G401 (cell line): Measurements from ENCODE around the gene DZANK1. TPM values are rescaled to one million over a fixed set of nuclear protein-coding genes. Genes with fewer than 3 reads are reported as not detected.
"Not testable (repeated sequence)": the region's sequence is repeated elsewhere in the genome, so short reads cannot be mapped to it uniquely, and the experiment has no call there.

Experiments
- DNase-seq: peaks from one replicate; pipeline ENCODE4 v3.0.0-alpha.2; 2015; ENCODE audit warnings: low spot score
- in situ Hi-C: cut with HindIII; loops from 2 replicates; pipeline ENCODE4 v1.10.0; 2016; ENCODE audit warnings: low sequenced_read_pairs, mixed read lengths
- total RNA-seq: library from RNA; depleted of rRNA; stranded (reverse); fragments of >200 nt; shearing (Covaris generic); gene quantifications from 2 replicates; pipeline ENCODE4 v1.2.3, GENCODE V29; 2014; rRNA removed

DZANK1 gene
- total RNA-seq, 1 experiment from 2014 or later, result 3.6 TPM

GRCh38 chr20:18394363-18394762 lies 72.5 kb downstream of the DZANK1 start:
- in situ Hi-C loops, result no loop called here
- no peak for DNase-seq

DNA sequence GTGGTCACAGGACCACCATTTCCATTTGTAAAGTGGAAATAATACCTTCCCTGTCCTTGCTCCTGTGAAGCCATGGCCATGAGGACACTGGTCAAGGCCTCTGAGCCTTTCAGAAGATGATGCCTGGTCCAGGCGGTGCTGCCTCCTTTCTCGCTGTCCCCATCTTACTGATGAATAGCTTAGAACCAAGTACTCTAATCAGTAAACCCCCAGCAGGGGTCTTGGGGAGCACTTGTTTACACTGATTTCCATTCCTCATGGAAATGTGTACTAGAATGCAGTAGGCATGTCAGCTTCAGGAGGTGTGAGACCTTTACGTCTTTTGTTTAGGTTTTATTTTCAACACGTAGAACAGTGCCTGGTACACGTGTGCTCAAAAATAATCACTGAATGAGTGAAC lies 75.1 kb downstream of the DZANK1 start:
- DNase-seq, result no peak
- in situ Hi-C loops, result no loop called here

DNA sequence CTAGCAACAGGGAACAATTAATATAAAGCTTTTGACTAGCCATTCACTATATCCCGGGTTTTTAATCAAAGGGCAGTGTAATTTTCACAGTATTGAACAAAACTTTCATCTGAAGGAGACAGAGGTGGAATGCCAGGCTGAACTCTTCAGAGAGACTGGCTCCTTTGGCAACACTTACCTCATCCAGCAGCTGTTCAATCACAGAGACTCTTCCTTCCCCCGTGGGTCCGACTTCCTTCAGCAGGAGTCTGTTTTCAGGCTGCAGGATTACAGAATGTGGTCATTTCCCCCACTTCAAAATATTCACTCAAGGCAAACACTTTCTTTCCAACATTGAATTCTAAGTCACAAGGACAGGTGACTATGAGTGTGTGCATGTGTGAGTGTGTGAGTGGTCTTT lies 76.6 kb downstream of the DZANK1 start:
- in situ Hi-C loops, result no loop called here
- no peak for DNase-seq

- no peak for DNase-seq
Measured at GRCh38 chr20:18388860-18389259, 78.0 kb downstream of the DZANK1 start.

DNA sequence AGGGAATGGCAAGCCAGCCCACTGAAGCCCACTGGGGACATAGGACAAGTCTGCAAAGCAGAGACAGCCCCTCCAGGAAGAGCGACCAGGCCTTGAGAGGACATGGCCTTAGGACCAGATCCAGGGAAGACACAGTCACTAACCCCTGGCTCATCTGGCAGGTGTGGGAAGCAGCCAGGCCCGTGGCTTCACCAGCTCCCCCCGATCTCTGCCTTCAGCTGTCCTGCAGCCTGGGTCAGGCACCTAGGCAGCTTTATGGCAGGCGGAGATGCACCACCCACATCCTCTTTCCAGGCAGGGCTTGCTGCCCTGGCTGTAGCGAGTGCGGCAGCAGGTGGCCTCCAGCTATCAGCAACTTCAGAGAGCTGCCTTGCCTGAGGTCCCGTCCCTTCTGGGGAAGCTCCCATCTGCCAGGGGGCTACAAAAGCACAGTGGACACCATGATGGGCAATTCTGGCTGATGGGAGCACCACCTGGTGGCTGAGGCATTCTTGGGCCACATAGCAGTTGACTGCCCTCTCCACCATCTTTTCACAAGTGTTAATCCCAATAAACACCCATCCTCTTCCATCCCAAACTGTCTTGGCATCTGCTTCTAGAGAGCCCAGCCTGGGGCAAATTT lies 85.8 kb downstream of the DZANK1 start:
- in situ Hi-C loops, result no loop called here
- DNase-seq, result no peak

More at GRCh38 chr20:18388860-18389259, 78.0 kb downstream of the DZANK1 start:
- in situ Hi-C loops, result no loop called here

GRCh38 chr20:18377896-18378481 lies 88.8 kb downstream of the DZANK1 start:
- DNase-seq, result no peak
- in situ Hi-C loops, result no loop called here

DNA sequence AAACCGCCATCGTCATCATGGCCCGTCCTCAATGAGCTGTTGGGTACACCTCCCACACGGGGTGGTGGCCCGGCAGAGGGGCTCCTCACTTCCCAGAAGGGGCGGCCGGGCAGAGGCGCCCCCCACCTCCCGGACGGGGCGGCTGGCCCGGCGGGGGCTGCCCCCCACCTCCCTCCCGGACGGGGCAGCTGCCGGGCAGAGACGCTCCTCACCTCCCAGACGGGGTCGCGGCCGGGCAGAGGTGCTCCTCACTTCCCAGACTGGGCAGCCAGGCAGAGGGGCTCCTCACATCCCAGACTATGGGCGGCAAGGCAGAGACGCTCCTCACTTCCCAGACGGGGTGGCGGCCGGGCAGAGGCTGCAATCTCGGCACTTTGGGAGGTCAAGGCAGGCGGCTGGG lies 91.3 kb downstream of the DZANK1 start:
- in situ Hi-C loops, DNase-seq: not testable (repeated sequence)

DNA sequence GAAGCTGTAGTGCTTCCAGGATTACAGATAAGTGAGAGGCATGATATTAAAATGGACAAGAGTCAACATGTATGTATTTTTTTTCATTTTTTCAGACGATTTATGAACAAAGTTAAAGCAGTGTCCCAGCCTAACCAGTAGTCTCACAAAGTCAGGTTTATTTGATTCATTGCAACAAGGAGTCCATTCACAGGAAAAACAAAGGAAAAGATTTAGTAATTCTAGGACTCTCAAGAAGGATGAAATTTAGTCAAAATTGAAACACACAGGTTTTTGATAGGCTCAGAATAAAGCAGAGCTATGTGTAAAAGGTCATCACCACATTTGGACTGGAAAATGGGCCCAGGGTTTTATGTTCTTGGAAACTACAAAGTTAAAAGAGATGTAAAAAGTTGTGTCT lies 94.5 kb downstream of the DZANK1 start:
- in situ Hi-C loops, result no loop called here
- DNase-seq, result no peak

DNA sequence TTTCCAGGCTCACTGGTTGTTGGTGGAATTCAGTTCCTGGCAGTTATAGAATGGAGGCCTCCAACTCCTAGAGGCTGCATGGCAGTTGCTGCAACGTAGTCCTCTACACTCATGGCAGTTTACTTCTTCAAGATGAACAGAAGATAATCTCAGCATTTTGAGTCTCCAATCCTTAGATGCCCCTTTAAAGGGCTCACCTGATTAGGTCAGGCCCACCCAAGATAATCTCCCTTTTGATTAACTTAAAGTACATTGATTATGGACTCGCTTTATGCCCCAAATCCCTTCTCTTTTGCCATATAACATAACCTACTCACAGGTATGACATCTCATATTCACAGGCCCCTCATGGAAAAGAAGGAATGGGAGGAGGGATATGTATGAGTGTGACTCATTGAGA lies 102.1 kb downstream of the DZANK1 start:
- no peak for DNase-seq
- in situ Hi-C loops, result no loop called here

DNA sequence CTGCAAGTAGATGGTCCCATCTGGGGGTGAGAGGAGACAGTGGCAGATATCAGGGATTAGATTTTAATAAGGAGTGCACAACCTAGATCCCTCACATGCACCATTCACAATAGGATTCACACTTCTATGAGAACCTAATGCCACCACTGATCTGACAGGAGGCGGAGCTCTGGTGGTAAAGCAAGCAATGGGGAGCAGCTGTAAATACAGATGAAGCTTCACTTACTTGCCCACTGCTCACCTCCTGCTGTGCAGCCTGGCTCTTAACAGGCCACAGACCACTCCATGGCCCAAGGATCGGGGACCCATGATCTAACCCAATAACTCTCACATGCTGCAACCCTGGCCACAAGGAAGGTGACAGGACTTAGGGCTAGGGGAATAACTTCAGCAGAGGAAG lies 103.1 kb downstream of the DZANK1 start:
- DNase-seq, result no peak
- in situ Hi-C loops, result no loop called here

DNA sequence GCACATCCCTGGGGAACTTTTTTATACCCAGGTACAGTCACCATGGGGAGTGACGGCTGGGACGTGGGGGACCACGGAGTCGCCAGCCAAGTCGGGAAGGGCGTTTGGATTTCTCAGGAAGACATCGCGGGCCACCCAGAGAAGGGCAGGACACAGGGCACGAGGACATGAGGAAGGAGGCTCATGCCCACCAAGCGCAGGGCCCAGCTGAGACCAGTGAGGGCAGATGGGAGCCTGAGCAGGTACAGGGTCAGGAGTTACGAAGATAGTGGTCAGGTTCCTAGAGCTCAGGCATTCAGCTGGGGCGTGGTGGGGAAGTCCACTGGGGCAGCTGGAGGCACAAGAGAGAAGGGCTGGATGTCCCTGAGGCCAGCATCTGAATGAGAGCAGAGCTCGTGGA lies 103.9 kb downstream of the DZANK1 start:
- in situ Hi-C loops, result no loop called here
- no peak for DNase-seq

DNA sequence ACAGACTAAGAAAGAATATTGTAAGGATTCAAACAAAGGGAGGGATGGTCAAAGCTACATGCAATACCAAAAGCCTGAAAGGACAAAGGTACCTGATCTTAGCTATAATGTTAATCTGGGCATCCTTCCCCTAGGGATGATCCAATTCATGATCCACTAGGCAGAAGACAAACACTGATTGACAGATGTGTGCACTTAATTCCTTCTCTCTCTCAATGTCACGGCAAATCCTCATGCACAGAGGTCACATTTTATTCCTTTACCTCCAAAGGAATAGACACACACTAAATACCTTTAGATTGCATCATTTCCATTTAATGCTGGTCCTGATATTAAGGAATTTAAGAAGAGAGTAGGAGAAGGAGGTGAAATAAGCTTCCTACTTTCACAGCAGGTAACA lies 105.2 kb downstream of the DZANK1 start:
- in situ Hi-C loops, result no loop called here
- no peak for DNase-seq

DNA sequence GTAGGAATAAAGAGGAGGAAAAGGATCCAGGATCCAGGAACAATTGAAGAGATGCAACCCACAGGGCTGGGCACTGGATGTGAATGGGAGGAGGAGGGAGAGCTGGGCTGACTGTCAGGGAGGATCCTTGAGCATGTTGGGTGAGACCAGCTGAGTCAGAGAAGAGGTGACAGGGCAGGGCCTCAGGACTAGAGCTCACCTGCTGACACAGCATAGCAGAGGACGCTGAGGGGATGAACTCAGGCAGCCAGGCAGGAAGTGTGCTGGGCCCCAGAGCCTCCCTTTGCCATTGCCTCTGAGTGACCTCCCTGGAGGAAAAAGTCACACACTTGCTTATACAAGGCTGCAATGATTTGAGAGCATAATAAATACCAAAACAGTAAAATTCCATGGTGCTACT lies 106.2 kb downstream of the DZANK1 start:
- no peak for DNase-seq
- in situ Hi-C loops, result no loop called here

DNA sequence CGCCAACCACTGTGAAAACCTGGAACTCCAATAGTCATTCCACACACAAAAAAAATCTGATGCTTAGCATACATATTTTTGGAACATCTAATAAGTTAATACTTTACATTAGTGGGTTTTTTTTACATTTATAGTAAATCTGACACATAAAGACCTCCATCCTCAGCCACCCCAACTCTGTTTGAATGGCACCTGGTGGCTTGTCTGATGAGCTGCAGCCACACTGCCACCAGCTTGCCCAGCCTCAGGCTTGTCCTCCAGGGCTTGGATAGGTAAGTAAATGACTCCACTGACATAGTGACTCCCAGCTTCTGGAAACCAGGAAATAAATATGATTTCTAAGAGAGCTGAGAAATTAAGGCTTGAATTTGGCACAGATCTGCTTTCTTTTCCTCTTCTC lies 107.0 kb downstream of the DZANK1 start:
- in situ Hi-C loops, result no loop called here
- DNase-seq, result no peak

DNA sequence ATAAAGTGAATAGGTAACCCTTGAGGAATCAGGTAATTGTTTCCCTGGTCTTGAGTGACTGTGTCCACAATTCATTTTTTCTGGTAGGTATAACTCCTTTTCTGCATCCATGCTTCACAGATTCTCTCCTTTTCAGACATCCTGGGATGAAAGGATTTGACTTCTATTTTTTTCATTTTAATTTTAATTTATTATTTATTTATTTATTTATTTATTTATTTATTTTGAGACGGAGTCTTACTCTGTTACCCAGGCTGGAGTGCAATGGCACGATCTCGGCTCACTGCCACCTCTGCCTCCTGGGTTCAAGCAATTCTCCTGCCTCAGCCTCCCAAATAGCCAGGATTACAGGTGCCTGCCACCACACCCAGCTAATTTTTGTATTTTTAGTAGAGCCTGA lies 117.1 kb downstream of the DZANK1 start:
- DNase-seq, in situ Hi-C loops: not testable (repeated sequence)

Other genes starting within 250 kb of the DZANK1 start
- 23.2 and 32.2 TPM in 2 replicates for gene ZNF133, start 178.5 kb downstream of the DZANK1 start, total RNA-seq
- gene POLR3F, start 360 bp upstream of the DZANK1 start, total RNA-seq, result 14.0 and 14.5 TPM in 2 replicates
- 22.3 and 35.5 TPM in 2 replicates for gene RBBP9, start 30.2 kb upstream of the DZANK1 start, total RNA-seq
- gene SEC23B, start 40.9 kb upstream of the DZANK1 start, total RNA-seq, result 51.9 and 66.9 TPM in 2 replicates
- 75.7 and 164 TPM in 2 replicates for gene SMIM26, start 100.4 kb upstream of the DZANK1 start, total RNA-seq
- 110 and 135 TPM in 2 replicates for gene DTD1, start 121.0 kb upstream of the DZANK1 start, total RNA-seq